ENCODE results near the gene PRDM11. TPM values are rescaled to one million over a fixed set of nuclear protein-coding genes. Genes with fewer than 3 reads are reported as not detected.
A peak's percentile ranks its signal among the peaks of the same experiment; 100 is the strongest.
"Not testable (repeated sequence)": the region's sequence is repeated elsewhere in the genome, so short reads cannot be mapped to it uniquely, and the experiment has no call there.

PRDM11 gene
- total RNA-seq (2014; rRNA removed; shearing (Covaris generic)): 2.4 and 2.7 TPM in 2 replicates

DNA sequence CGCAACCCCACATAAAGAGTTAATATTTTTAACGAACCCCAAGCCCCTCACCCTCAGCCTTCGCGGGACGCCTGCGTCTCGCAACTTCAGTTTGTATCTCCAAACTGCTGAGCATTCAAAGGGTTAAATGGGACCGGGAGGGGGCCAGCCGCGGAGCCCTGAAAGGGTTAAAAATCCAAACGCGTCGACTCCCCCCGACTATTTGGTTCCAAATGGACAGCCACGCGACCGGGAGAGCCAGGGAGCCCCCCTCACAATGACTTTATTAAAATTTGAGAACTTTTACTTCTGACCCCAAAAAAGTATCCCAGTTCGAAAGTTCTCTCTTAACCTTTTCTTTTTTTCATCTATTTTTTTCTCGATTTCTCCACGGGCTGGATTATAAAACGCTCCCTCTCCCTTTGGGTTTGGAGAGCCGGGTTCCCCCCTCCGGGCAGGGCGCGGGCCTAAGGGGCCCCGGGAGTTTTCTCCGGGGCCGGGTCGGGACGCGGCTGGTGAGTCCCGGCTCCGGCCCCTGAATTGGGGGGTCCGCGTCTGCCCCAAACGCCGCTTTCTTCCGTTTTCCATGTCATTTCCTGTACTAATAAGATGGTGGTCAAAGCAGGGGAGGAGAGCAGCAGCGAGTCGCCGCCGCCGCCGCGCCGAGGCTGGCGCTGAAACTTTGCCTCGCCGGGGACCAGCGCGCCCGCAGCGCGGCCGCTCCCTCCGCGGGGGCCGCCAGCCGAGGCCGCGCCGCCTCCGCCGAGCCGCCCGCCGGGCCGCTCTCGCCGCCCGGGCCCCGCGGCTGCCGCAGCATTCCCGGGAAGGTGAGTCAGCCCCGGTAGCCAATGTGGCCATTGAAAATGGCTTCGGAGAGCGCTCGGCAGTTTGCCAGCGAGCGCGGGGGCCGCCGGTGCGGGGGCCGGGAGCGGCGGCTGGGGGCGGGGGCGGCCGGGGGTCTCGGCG is at the start of gene PRDM11:
PRDM11 (plus strand) TSS at position 568 of the 945 bp plus-strand sequence. CDS start 35,128 bp downstream, outside the sequence.
- peak; percentile 83 for DNase-seq (ENCODE audit: low read depth)

DNA sequence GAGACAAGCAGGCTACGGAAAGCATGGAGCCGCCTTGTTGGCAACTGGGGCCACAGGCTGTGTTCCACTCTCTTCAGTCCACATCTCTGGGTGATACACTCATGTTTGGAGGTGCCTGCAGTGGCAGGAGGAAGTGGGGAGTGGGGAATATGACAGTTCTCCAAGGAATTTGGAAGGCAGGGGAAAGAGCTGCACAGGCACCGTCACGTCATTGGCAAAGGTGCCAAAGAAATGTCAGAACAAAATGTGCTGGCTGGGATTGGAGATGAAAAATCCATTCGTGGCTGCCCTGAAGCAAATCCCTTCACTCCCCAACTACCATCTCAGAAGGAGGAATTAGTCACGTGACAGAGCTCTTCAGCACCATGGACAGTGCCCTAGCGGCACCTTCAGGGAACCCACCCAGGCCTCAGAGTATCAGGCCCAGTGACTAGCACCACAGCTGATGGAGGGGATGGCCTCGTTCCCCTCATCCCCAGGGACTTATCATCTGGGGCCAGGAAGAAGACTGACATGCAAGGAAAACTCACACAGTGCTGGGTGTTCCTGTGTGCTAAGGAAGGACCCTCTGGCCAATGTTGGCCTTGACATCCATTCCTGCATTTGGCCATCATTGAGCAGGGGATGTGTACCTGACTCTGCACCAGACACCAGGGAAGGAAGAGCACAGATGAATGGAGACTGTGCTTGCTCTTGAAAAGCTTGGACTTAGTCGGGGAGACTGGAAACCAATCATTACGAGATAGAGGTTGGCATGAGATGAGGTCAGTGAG is 48.5 kb upstream of the PRDM11 start:
- peak; percentile 70 for DNase-seq (ENCODE audit: low read depth)

DNA sequence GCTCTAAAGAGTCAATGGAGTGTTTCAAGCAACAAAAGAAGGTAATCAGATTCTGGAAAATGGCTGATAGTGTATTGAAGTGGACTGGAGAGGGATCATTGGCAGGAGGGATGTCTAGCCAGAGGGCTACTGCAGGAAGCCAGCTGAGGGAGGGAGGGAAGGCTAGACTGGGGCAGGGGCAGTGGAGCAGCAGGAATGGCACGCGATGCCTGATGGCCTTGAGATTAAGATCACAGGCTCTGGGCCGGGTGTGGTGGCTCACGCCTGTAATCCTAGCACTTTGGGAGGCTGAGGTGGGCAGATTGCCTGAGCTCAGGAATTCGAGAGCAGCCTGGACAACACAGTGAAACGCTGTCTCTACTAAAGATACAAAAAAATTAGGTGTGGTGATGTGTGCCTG is 47.5 kb upstream of the PRDM11 start:
- DNase-seq (ENCODE audit: low read depth): no peak

DNA sequence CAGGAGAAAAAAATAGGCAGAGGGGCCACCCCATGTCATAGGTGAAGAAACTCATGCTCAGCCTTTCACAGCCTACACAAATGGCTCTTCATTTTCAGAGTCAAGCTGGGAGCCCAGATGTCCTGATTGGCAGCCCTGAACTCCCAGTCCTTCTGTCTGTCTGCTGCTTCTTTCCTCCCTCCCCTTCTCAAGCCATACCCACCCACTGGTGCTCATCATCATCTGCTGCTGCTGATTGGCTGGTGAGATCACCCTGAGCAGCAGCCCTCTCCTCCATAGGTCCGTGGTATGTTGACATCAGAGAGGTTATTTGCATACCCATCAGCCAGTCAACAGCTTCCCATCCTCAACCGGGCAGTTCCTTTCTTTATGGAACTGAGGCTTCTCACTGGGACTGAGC is 46.1 kb upstream of the PRDM11 start:
- DNase-seq (ENCODE audit: low read depth): peak; percentile 55

DNA sequence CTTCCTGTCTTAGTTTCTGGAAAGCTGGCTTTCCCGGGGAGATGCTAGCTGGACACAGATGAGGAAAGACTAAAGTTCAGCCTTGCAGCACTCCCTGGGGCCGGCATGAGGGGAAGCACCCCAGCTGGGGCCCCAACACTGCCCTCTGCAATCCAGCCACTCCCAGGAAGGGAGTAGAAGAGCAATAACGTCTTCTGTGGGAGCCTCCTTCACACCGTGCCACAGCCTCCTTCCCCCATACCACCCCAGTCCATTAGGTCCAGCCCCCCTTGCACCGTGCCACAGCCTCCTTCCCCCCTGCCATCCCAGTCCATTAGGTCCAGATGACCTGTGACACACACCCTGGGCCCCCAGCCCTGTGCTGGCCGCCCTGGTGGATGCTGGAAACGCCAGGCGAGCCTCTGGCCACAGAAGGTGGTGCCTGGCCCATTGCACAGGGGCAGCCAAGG is 44.1 kb upstream of the PRDM11 start:
- no peak for DNase-seq (ENCODE audit: low read depth)

DNA sequence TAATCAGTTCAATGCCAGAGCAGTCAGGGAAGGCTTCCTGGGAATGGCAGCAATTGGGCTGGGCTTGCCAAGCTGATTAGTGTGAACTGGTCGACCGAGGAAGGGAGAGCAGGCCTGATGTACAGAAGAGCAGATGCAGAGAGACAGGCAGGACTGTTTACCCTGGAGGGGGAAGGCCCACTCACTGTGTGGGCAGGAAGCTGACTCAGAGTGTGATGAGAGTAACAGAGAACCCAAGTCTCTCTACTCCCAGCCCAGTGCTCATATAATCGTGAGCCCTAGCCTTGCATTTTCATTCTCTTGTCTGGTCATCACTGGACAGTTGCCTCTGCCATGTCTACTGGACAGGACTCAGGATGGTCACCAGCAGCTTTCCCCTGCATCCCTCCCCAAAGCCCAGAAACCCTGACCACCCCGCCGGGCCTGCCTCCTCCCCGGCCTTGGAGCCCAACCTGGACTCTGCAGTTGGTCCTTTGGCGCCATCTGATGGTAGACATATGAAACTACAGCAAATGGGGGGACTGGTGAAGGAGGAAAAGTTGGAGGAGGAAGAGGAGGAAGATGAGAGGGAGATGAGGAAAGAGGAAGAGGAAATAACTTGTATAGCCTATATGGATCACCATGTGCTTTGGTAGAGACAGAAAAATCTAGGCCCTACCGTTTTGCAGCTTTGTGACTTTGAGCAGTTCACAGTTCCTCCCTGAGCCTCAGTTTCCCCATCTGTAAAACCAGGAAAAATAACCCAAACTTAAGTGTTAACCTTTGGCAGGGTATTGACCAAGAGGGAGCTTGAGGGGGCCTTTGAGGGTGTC is 43.4 kb upstream of the PRDM11 start:
- peak; percentile 80 for DNase-seq (ENCODE audit: low read depth)

DNA sequence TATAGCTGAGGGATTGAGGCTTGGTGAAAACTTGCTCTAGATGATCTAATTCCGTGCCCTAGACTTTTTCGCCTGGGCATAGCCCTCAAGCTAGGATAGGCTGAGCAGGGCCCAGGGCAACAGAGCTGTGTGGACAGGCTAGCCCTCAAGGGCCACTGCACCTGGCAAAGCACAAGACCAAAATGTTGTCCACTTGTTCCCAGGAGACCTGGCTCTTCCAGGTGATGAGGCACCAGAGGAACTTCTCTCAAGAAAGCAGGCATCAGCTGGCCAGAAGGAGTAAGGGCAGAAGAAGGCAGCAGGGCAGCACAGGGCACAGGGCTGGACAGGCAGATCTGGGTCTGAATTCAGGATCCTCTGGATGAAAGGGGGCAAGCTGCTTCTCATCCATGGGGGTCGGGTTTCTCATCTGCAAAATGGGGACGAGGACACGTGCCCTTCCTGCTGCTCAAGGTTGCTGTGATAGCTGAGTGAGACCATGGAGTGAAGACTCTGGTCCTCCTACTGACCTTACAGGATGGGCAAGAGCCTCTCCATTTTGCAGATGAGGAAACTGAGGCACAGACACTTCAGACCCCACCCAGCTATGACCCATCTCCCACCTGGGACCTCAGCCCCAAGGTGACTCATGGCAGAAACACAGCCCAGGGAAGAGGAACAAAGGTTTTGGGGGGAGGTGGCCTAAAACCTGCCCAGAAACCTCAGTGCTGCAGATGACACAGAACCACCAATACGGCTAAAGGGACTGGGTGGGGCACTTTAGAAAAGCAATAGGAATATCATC is 42.2 kb upstream of the PRDM11 start:
- no peak for DNase-seq (ENCODE audit: low read depth)

DNA sequence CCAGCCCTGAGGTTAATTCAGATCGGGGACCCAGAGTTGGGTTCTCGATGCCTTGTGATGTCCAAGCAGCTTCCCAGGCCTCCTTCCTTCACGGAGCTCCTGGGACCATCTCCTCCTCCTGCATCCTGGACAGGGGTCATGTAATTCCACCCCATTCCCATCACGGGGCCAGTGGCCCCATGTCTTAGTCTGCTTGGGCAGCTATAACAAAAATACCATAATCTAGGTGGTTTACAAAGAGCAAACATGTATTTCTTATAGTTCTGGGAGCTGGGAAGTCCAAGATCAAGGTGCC is 41.7 kb upstream of the PRDM11 start:
- DNase-seq (ENCODE audit: low read depth): no peak

DNA sequence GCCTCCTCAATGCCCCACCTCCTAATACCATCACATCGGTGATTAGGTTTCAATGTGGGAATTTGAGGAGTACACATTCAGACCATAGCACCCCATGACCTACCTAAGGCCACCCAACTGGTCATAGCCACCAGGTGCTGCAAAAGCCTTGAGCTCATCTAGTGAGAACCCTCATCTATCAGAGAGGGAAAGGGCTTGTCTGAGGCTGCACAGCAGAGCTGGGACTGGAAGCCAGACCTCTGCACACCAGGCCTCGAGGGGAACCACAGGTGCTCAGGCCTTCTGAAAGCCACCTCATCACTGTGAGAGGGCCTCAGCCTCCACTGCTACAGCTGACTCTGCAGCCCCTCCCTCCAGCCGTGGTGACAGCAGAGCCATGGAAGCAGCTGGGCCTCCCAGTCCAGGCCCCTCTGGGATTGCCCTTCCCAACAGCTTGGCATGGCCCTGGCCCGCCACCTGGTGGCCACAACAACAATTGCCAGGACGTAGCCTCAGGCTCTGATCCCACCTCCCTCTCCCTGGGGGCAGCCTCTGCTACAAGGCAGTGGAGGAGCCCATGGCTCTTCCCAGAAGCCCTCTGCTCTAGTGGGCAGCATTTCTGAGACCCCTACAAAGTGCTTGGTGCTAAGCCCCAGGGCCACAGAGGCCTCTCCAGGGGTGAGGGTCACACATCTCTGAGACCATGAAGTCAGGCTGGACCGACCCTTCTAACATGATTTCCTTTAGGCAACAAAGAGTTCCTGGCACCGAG is 41.0 kb upstream of the PRDM11 start:
- peak; percentile 75 for DNase-seq (ENCODE audit: low read depth)

DNA sequence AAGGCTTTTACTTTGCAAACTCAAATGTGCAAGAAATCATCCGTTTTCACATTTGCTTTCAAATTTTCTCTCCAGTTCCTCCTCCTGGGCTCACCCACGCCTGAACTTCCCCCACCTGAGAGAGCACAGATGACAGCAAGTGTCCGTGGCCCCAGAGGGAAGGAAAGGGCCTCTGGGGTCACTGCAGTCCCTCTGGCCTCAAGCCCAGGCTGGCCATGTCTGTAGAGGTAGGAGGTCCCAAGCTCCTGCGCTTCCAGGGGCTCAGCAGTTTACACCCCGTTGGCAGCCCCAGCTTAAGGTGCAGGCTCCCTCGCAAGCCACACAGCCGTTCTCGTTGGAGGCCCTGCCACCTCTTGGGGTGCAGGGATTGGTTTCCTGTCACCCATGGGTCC is 40.5 kb upstream of the PRDM11 start:
- no peak for DNase-seq (ENCODE audit: low read depth)

DNA sequence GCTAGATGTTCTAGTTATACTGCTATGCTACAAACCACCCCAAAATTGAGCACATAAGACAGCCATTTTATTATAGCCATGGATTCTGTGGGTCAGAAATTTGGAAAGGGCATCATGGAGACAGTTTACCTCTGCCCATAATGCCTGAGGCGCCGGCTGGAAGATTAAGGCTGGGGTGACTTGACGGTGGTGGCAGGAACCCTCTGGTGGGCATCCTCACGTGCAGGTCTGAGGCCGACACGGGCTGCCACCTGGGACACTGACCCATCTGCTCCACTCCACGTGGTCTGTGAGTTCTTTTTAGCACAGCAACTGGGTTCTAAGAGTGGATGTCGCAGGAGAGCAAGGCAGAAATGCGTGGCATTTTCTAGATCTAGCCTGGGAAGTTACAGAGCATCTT is 40.0 kb upstream of the PRDM11 start:
- DNase-seq (ENCODE audit: low read depth): no peak

DNA sequence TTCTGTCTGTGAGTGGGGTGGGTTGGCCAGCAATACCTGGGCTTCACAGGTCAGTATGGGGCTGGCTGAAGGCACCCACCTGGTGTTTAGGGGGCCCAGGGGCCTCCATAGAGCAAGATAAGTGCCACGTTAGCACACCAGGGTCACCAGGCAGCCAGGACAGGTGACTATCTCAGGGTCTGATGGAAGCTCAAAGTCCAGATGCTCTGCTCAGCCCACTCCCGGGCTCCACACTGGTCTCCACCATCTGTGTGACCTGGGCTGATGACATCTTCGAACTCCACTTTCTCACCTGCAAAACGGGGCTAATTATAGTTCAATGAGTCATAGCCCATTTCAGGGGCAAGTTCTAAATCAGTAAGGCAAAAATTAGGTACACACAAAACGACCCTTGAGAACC is 39.4 kb upstream of the PRDM11 start:
- no peak for DNase-seq (ENCODE audit: low read depth)

DNA sequence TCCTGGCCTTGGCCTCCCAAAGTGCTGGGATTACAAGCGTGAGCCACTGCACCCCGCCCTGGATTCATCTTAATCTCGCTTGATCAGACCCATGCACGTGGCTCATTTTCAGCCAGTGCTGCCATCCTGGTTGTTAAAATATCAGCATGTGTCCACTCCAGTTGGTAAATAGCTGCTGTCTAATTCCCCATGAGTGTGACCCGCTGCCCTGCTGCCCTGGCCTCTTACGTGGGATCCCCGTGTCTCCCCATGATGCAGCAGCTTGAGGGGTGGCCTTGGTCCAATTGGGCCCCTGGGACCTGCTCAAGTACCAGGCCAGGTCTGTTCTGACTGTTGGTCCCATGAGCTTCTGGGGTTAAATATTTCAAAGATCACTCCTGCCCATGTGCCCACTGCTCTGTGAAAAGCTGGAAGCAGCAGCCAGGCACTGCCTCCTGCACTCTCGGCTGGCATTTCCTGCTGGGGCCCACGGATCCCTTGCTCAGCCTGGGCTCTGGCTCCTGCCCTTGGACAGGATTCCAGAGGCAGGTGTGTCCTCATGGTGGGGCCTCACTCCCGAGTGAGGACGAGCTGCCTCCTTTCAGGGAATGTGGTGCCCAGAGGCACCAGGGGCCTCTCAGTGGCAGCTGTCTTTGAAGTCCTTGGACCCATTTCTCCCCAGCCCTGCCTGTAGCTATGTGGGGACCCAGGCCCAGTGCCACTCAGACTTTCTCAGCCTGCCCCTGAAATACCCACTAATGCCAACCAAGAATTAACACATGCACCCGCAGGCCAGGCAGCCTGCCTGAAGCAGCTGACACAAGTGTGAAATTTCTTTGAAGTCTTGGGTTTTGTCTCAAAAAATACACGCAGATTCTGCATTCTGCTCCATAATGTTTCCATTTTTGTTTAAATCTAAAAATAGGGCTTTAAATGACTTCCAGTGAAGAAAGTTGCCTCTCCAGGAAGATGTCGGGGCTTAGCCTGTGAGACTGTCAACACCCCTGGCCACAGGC is 38.1 kb upstream of the PRDM11 start:
- DNase-seq (ENCODE audit: low read depth): no peak

DNA sequence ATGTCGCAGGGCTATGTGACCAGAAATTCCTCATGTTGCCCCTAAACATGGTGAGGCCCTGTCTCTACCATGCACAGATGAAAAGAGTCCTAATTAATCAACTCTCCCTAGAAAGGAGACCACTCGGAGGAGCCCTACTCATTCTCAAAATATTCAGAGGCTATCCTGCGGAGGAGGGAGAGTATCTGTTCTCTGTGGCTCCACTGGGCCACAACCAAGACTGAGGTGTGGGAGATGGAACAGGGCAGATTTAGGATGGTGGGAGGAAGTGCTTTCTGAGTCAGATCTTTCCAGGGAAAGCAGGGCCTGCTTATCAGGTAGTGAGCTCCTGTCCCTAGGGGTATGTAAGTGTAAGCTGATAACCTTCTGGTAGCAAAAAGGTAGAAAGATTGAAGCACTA is 37.0 kb upstream of the PRDM11 start:
- DNase-seq (ENCODE audit: low read depth): no peak

DNA sequence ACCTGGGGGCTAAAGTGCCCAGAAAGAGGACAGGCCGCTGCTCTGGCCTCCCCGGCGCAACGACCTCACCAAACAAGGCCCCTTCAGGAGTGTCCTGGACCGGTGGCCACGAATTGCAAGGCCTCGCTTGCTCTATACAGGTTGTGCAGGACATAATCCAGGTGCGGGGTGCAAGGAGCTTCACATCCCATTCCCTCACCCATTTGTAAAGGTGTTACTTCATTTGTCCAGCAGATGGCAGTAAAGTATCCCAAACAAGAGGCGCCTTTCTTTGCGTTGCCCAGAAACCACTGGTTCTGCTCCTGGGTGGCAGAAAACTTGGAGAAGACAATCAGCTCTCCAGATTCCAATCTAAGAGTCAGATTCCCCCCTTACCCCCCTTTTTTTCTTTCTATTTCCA is 35.9 kb upstream of the PRDM11 start:
- DNase-seq (ENCODE audit: low read depth): peak; percentile 57

DNA sequence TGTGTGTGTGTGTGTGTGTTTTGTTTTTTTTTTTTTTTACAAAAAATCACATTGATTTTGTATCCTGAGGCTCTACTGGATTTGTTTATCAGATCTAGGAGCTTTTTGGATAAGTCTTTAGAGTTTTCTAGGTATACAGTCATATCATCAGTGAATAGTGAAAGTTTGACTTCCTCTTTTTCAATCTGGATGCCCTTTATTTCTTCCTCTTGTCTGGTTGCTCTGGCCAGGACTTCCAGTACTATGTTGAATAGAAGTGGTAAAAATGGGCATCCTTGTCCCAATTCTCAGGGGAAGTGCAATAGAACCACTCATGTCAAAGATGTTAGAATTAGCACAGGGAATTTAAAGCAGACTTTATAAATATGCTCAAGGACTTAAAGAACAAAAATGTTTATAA is 32.6 kb upstream of the PRDM11 start:
- DNase-seq (ENCODE audit: low read depth): no peak

DNA sequence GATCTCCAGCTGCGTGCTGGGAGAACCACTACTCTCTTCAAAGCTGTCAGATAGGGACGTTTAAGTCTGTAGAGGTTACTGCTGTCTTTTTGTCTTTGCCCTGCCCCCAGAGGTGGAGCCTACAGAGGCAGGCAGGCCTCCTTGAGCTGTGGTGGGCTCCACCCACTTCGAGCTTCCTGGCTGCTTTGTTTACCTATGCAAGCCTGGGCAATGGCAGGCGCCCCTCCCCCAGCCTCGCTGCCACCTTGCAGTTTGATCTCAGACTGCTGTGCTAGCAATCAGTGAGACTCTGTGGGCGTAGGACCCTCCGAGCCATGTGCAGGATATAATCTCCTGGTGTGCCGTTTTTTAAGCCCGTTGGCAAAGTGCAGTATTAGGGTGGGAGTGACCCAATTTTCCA is 18.6 kb upstream of the PRDM11 start:
- not testable (repeated sequence) for DNase-seq (ENCODE audit: low read depth)

DNA sequence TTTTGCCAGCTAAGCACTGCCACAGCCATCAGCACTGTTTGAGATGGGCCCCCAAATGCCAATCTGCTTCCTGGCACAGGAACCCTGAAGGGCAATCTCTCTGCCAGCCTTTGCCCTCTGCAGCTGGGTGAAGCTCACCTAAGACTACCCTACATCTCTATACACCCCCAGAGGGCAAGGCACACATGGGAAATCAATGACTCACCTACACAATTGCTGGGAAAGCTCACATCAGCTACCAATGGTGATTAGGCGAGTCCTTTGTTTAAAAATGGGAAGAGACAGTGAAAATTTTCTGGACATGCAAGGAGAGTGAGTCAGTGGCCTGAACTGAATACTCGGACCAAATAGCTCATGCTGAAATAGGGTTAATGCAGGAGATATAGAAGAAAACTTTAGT is 12.6 kb upstream of the PRDM11 start:
- peak; percentile 29 for DNase-seq (ENCODE audit: low read depth)

DNA sequence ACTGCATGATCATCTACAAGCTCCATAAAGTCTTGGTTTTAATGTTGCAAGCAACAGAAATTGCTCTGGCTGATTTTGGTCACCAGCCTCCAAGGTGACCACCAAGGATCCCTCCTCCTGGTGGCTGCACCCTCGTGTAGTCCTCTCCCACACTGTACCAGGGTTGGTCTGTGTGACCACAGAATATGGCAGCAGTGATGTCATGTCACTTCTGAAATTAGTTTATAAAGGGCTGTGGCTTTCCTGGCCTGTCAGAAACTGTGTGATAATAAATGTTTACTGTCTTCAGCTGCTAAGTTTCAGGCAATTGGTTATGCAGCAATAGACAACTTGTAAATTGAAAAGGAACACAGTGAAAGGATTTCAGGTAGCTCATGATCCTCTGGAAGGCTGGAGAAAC is 5.3 kb upstream of the PRDM11 start:
- DNase-seq (ENCODE audit: low read depth): no peak

All from Daoy (cell line).